HG03354 (cell line): ENCODE data around the gene RMC1.

Experiments
- ATAC-seq: cut with Tn5 transposase; IDR thresholded peaks from one replicate; pipeline ENCODE4 v1.9.1; 2021; ENCODE audit warnings: mild to moderate bottlenecking; ENCODE audit not compliant: unreplicated experiment, poor library complexity, severe bottlenecking

RMC1 gene

GRCh38 chr18:23528580-23529472 is 25.5 kb downstream of the RMC1 start:
- no peak for ATAC-seq

GRCh38 chr18:23529604-23530003 is 26.3 kb downstream of the RMC1 start:
- ATAC-seq = no peak

- no peak for ATAC-seq
These were observed 26.9 kb downstream of the RMC1 start for GRCh38 chr18:23530195-23530594.

- no peak for ATAC-seq
These were observed 28.6 kb downstream of the RMC1 start for GRCh38 chr18:23531912-23532311.

GRCh38 chr18:23532848-23533247 is 29.5 kb downstream of the RMC1 start:
- no peak for ATAC-seq

GRCh38 chr18:23534276-23534675 is 31.0 kb downstream of the RMC1 start:
- no peak for ATAC-seq

- no peak for ATAC-seq
These were observed 32.9 kb downstream of the RMC1 start for GRCh38 chr18:23536204-23536603.

GRCh38 chr18:23537274-23537673 is 34.0 kb downstream of the RMC1 start:
- no peak for ATAC-seq

- no peak for ATAC-seq
These were observed 34.7 kb downstream of the RMC1 start for GRCh38 chr18:23538001-23538400.

GRCh38 chr18:23538870-23539269 is 35.6 kb downstream of the RMC1 start:
- no peak for ATAC-seq

- no peak for ATAC-seq
These were observed 36.0 kb downstream of the RMC1 start for GRCh38 chr18:23539296-23539695.

- ATAC-seq = no peak
These were observed 36.7 kb downstream of the RMC1 start for GRCh38 chr18:23539911-23540525.

GRCh38 chr18:23540867-23541266 is 37.6 kb downstream of the RMC1 start:
- peak; percentile 61 for ATAC-seq

- no peak for ATAC-seq
These were observed 38.2 kb downstream of the RMC1 start for GRCh38 chr18:23541349-23542093.

GRCh38 chr18:23542461-23542860 is 39.1 kb downstream of the RMC1 start:
- no peak for ATAC-seq

- no peak for ATAC-seq
These were observed 42.0 kb downstream of the RMC1 start for GRCh38 chr18:23545247-23545789.

- ATAC-seq = no peak
These were observed 44.0 kb downstream of the RMC1 start for GRCh38 chr18:23547306-23547705.

GRCh38 chr18:23547846-23548245 is 44.5 kb downstream of the RMC1 start:
- ATAC-seq = no peak

GRCh38 chr18:23548275-23548674 is 45.0 kb downstream of the RMC1 start:
- ATAC-seq = no peak

GRCh38 chr18:23548719-23549118 is 45.4 kb downstream of the RMC1 start:
- no peak for ATAC-seq
